SK-N-SH (cell line): ENCODE measurements around the gene ACADS. TPM values are rescaled to one million over a fixed set of nuclear protein-coding genes. Genes with fewer than 3 reads are reported as not detected.

Experiments used
- CTCF ChIA-PET: fragments of 300-600, 350-600 bp; formaldehyde crosslinking; extraction: SDS; loops from one replicate; lab custom pipeline; 2021; lab: Yijun Ruan, JAX
- POLR2A ChIA-PET: fragments of 350-600 bp; sonication (Branson Sonifier 250); formaldehyde crosslinking; extraction: SDS; loops from one replicate; lab custom pipeline; 2020; ENCODE audit warnings: antibody characterized with exemption, inconsistent platforms; lab: Yijun Ruan, JAX
- DNase-seq: peaks from one replicate; pipeline ENCODE4 v3.0.0; 2012
- H2AFZ ChIP-seq: fragments of 200-600 bp; sonication (generic); 2 replicates; pipeline ENCODE4 v1.8.1; 2016; ENCODE audit warnings: antibody characterized with exemption, mild to moderate bottlenecking, low read depth
- H3F3A ChIP-seq: fragments of 200-600 bp; sonication (generic); replicated peaks from 2 replicates; pipeline ENCODE3; 2016; ENCODE audit warnings: antibody characterized with exemption, mild to moderate bottlenecking; ENCODE audit not compliant: insufficient read depth
- H3K27ac ChIP-seq, 2 experiments: fragments of 200-500 bp in 1 of 2; fragments of 200-600 bp in 1 of 2; sonication (Bioruptor generic) in 1 of 2; sonication (generic), shearing (Covaris generic) in 1 of 2; 2 replicates each; pipeline versions ENCODE4 v1.5.1 to v1.6.1; 2014 to 2016; ENCODE audit warnings: low read depth in 2 of 2, inconsistent platforms in 1 of 2, low read length in 1 of 2, mild to moderate bottlenecking in 1 of 2, mixed read lengths in 1 of 2
- H3K27me3 ChIP-seq: fragments of 200-600 bp; sonication (generic), shearing (Covaris generic); 2 replicates; pipeline ENCODE4 v1.6.1; 2016; ENCODE audit warnings: mixed run types; ENCODE audit not compliant: insufficient read depth
- H3K36me3 ChIP-seq, 2 experiments: fragments of 200-500 bp in 1 of 2; fragments of 200-600 bp in 1 of 2; sonication (Bioruptor generic) in 1 of 2; sonication (generic) in 1 of 2; replicated peaks in 1 of 2; 2 replicates each; pipeline versions ENCODE3 to v1.5.1; 2014 to 2016; ENCODE audit warnings: low read length in 1 of 2, mild to moderate bottlenecking in 1 of 2; ENCODE audit not compliant: insufficient read depth in 2 of 2, control insufficient read depth in 1 of 2
- H3K4me1 ChIP-seq, 2 experiments: fragments of 200-500 bp in 1 of 2; fragments of 200-600 bp in 1 of 2; sonication (Bioruptor generic) in 1 of 2; sonication (generic), shearing (Covaris generic) in 1 of 2; 2 replicates each; pipeline versions ENCODE4 v1.5.1 to v1.6.1; 2014 to 2016; ENCODE audit warnings: low read depth in 1 of 2, low read length in 1 of 2, mixed run types in 1 of 2; ENCODE audit not compliant: insufficient read depth in 2 of 2, control insufficient read depth in 1 of 2
- H3K4me2 ChIP-seq: fragments of 200-600 bp; sonication (generic), shearing (Covaris generic); 2 replicates; pipeline ENCODE4 v1.6.1; 2017; ENCODE audit warnings: mixed run types
- H3K4me3 ChIP-seq, 2 experiments: fragments of 200-500 bp in 1 of 2; fragments of 200-600 bp in 1 of 2; sonication (Bioruptor generic) in 1 of 2; sonication (generic), shearing (Covaris generic) in 1 of 2; 2 replicates each; pipeline versions ENCODE4 v1.5.1 to v1.8.1; 2014 to 2016; ENCODE audit warnings: low read depth in 2 of 2, inconsistent platforms in 1 of 2, low read length in 1 of 2, mild to moderate bottlenecking in 1 of 2, mixed read lengths in 1 of 2, moderate library complexity in 1 of 2
- H3K79me2 ChIP-seq: fragments of 200-600 bp; sonication (generic); 2 replicates; pipeline ENCODE4 v1.8.1; 2017; ENCODE audit warnings: mild to moderate bottlenecking; ENCODE audit not compliant: insufficient read depth
- H3K9ac ChIP-seq: fragments of 200-600 bp; sonication (generic); 2 replicates; pipeline ENCODE4 v1.6.1; 2017; ENCODE audit warnings: mixed run types
- H3K9me2 ChIP-seq: fragments of 200-600 bp; sonication (generic); 2 replicates; pipeline ENCODE4 v1.6.1; 2017; ENCODE audit warnings: mixed run types
- H3K9me3 ChIP-seq: fragments of 200-600 bp; sonication (generic); 2 replicates; pipeline ENCODE4 v1.6.1; 2017; ENCODE audit warnings: mixed run types, mild to moderate bottlenecking, moderate library complexity
- H4K20me1 ChIP-seq: fragments of 200-600 bp; sonication (generic); 2 replicates; pipeline ENCODE4 v1.6.1; 2017; ENCODE audit warnings: mild to moderate bottlenecking, mixed run types; ENCODE audit not compliant: insufficient read depth
- CHD2 ChIP-seq: fragments of 150-350 bp; IDR thresholded peaks from 2 replicates; pipeline ENCODE4 v1.6.1; 2018; ENCODE audit warnings: low read length; ENCODE audit not compliant: partially characterized antibody
- CTCF ChIP-seq: fragments of 200-600 bp; sonication (generic); IDR thresholded peaks from 2 replicates; pipeline ENCODE4 v1.6.1; 2017; ENCODE audit warnings: antibody characterized with exemption, mild to moderate bottlenecking, moderate library complexity
- EZH2phosphoT487 ChIP-seq: fragments of 200-600 bp; sonication (generic); IDR thresholded peaks from 2 replicates; pipeline ENCODE4 v1.6.1; 2017; ENCODE audit warnings: low read depth, mixed run types, mild to moderate bottlenecking, antibody characterized with exemption, moderate library complexity, borderline replicate concordance
- GABPA ChIP-seq: IDR thresholded peaks from 2 replicates; pipeline ENCODE4 v1.4.0; 2012; ENCODE audit warnings: low read depth, mild to moderate bottlenecking
- GATA2 ChIP-seq: sonication (generic); formaldehyde crosslinking; IDR thresholded peaks from 2 replicates; pipeline ENCODE4 v1.5.0; 2020; ENCODE audit warnings: mild to moderate bottlenecking, missing genetic modification reagents
- MAX ChIP-seq: IDR thresholded peaks from 2 replicates; pipeline ENCODE4 v1.4.0; 2012; ENCODE audit warnings: low read depth
- NFIC ChIP-seq: IDR thresholded peaks from 2 replicates; pipeline ENCODE4 v1.4.0; 2012; ENCODE audit warnings: borderline replicate concordance
- PBX3 ChIP-seq: IDR thresholded peaks from 2 replicates; pipeline ENCODE4; 2012
- POLR2AphosphoS5 ChIP-seq: IDR thresholded peaks from 2 replicates; pipeline ENCODE4 v1.6.1; 2012; ENCODE audit warnings: low read depth, low read length
- RXRA ChIP-seq: IDR thresholded peaks from 2 replicates; pipeline ENCODE4 v1.4.0; 2012; ENCODE audit warnings: low read depth, mild to moderate bottlenecking, borderline replicate concordance
- TAF1 ChIP-seq: IDR thresholded peaks from 2 replicates; pipeline ENCODE4 v1.6.1; 2012; ENCODE audit warnings: low read depth, mild to moderate bottlenecking, low read length, moderate library complexity, borderline replicate concordance
- TCF12 ChIP-seq: IDR thresholded peaks from 2 replicates; pipeline ENCODE4 v1.4.0; 2012
- YY1 ChIP-seq: IDR thresholded peaks from 2 replicates; pipeline ENCODE4 v1.4.0; 2012; ENCODE audit warnings: low read depth, mild to moderate bottlenecking
- WGBS: methylation state at CpG from one replicate; pipeline ENCODE4 v1.1.6; 2017; ENCODE audit warnings: low lambda C conversion rate; 5-methylcytosine and 5-hydroxymethylcytosine counted together
- polyA plus RNA-seq, 3 experiments: library from polyadenylated mRNA; depleted of rRNA; stranded (reverse); fragments of >200 nt; gene quantifications; 2 replicates each; pipeline ENCODE4 v1.2.3, GENCODE V29; 2012

Gene ACADS
- polyA plus RNA-seq, 1 of the 3 experiments (the other 2 are of a cell fraction) = 4.9 TPM

GRCh38 chr12:120686690-120687577, 38.7 kb upstream of the ACADS start, which contains the start of gene MLEC (continued):
- TF ChIP-seq EZH2phosphoT487 = no peak
- no peak for TF ChIP-seq CTCF
- TF ChIP-seq YY1 = peak; percentile 61
- no peak for TF ChIP-seq RXRA
- peak; percentile 49 for TF ChIP-seq CHD2
- TF ChIP-seq GATA2 (CRISPR knock-in tag) = no peak
- peak; percentile 58 for TF ChIP-seq TCF12
- TF ChIP-seq POLR2AphosphoS5 = peak; percentile 79
- TF ChIP-seq PBX3 = peak; percentile 42
- TF ChIP-seq GABPA = peak; percentile 86
- peak; percentile 21; the same call in 1 of the 2 replicates for TF ChIP-seq NFIC
- peak; percentile 84 for TF ChIP-seq TAF1

GRCh38 chr12:120687578-120688289, 37.9 kb upstream of the ACADS start:
- Histone ChIP-seq H3K9ac (peak overlapping the region; percentile 88), H3K9me3 (no peaks in the 10 kb centered on the region), H3K4me3 (peak overlapping the region; percentile 87 to 90), H3K9me2 (no peaks in the 10 kb centered on the region), H3K36me3 (no peaks in the 10 kb centered on the region), H3K27ac (peak overlapping the region; percentile 75 to 99), H2AFZ (peak overlapping the region; percentile 69; the same call in 1 of the 2 replicates), H3F3A (peaks cover 4% of the 10 kb centered on the region), H3K79me2 (peaks cover 57% of the 10 kb centered on the region), H3K27me3 (no peaks in the 10 kb centered on the region), H4K20me1 (peaks cover 48% of the 10 kb centered on the region), H3K4me2 (peak overlapping the region; percentile 81)
- under 1% methylated on average over 20 of the region's 31 CpGs for WGBS
- no peak for DNase-seq
- TF ChIP-seq CTCF = no peak
- no peak for TF ChIP-seq GABPA
- TF ChIP-seq MAX = 0 out of 2 replicates have a peak, but pooled peaks have one; percentile 27
- TF ChIP-seq, all 33 proteins: peak for 1
- CTCF ChIA-PET = interaction anchor here (0.8 to 5.6 kb wide), 8 partner anchors 11 to 284 kb away, joined by 3 to 34 read pairs (median 4); no protein-coding TSS in a partner anchor
- POLR2A ChIA-PET = interaction anchor here (1.2 kb wide), 1 partner anchor 38 kb away, joined by 5 read pairs; no protein-coding TSS in a partner anchor
- peaks cover 4 to 21% of the 10 kb centered on the region in 2 experiments; a peak in 3 of 4 replicates for H3K4me1 ChIP-seq
